SK-N-MC (cell line): ENCODE data around the gene FKBP10.

Experiments
- EZH2 ChIP-seq: fragments of 200-600 bp; sonication (generic); IDR thresholded peaks from one replicate; pipeline ENCODE4 v1.6.1; 2017; ENCODE audit warnings: antibody characterized with exemption
- POLR2AphosphoS5 ChIP-seq: IDR thresholded peaks from 2 replicates; pipeline ENCODE4 v1.6.1; 2012; ENCODE audit warnings: mild to moderate bottlenecking, low read depth, low read length, borderline replicate concordance

DNA sequence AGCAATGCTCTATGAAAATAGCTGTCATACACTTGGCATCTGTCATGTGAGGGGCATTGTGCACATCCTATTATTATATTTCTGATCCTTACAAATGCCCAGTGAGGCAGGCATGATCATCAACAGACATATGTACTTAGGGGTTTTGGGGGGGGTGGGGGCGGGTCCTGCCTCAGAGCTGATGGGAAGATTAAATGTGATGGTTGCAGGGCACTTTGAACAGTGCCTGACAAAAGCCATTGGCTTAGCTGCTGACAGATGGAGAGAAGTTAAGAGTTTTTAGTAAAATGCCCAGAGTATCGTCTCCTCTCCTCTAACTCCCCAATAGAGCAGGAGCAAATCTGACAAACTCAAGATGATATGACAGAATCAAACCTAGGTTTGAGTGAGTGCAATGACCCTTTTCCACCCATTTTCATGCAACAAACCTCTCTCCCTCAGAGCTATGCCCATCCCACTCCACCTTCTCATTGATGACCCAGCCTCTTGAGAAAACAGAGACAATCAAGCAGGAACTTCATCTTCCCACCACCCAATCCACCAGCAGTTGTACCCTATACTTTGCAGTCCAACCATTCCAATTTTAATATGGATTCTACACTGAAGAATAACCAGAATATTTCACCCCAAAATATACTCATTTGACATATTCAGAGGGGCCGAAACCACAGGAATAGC is 47.6 kb downstream of the FKBP10 start:
- TF ChIP-seq EZH2 (no peak), POLR2AphosphoS5 (no peak)
